HCT116 (cell line): Measurements from ENCODE around the gene CNTN5. TPM values are rescaled to one million over a fixed set of nuclear protein-coding genes. Genes with fewer than 3 reads are reported as not detected.

Source experiments
- ATAC-seq: fragments of 200-7000 bp; cut with Tn5 transposase; 2 replicates; pipeline ENCODE4 v1.9.1; 2020; ENCODE audit warnings: mild to moderate bottlenecking, moderate library complexity
- BruUV-seq: library from RNA; stranded (reverse); fragments of 400-500 nt; replicated peaks from 2 replicates; lab custom pipeline; 2021; lab: Mats Ljungman, UMichigan
- CTCF ChIA-PET: fragments of 300-600 bp; sonication (Branson Sonifier 250); formaldehyde crosslinking; loops from one replicate; lab custom pipeline; 2021; ENCODE audit warnings: antibody characterized with exemption; lab: Charles Lee
- POLR2A ChIA-PET: fragments of 300-600, 350-600 bp; sonication (Branson Sonifier 250); formaldehyde crosslinking; loops from one replicate; lab custom pipeline; 2021; ENCODE audit warnings: antibody characterized with exemption; lab: Charles Lee
- RAD21 ChIA-PET, 2 experiments: fragments of 300-600 bp; sonication (Branson Sonifier 250); formaldehyde crosslinking; loops; one replicate each; lab custom pipeline; 2023; ENCODE audit warnings: low total read pairs in 2 of 2; ENCODE audit not compliant: uncharacterized antibody in 2 of 2, unreplicated experiment in 2 of 2, low non-redundant PET in 1 of 2; lab: Charles Lee
- DNase-seq: peaks from one replicate; pipeline ENCODE4 v3.0.0-alpha.2; 2010; ENCODE audit warnings: low read depth, low spot score
- H2AFZ ChIP-seq: fragments of 200-600 bp; shearing (Covaris generic), sonication (generic); 2 replicates; pipeline ENCODE4 v1.6.1; 2017; ENCODE audit warnings: low read depth, mixed run types, mixed read lengths, antibody characterized with exemption, low read length; ENCODE audit not compliant: poor library complexity, severe bottlenecking
- H3K27ac ChIP-seq: 2 replicates; pipeline ENCODE4 v1.5.1; 2012; ENCODE audit warnings: low read depth, low read length
- H3K27me3 ChIP-seq: fragments of 200-600 bp; sonication (generic); 2 replicates; pipeline ENCODE4 v1.6.1; 2016; ENCODE audit warnings: mixed run types, low read length, mixed read lengths; ENCODE audit not compliant: insufficient read depth
- H3K36me3 ChIP-seq, 2 experiments: fragments of 200-500 bp in 1 of 2; fragments of 200-600 bp in 1 of 2; sonication (Bioruptor generic) in 1 of 2; sonication (generic) in 1 of 2; 2 replicates each; pipeline versions ENCODE4 v1.5.1 to v1.6.1; 2014 to 2016; ENCODE audit warnings: low read length in 2 of 2, inconsistent platforms in 1 of 2, mixed read lengths in 1 of 2, mixed run types in 1 of 2; ENCODE audit not compliant: insufficient read depth in 2 of 2, control insufficient read depth in 1 of 2
- H3K4me1 ChIP-seq, 2 experiments: fragments of 200-600 bp in 1 of 2; sonication (generic) in 1 of 2; 2 replicates each; pipeline versions ENCODE4 v1.5.1 to v1.6.1; 2012 to 2017; ENCODE audit warnings: low read length in 2 of 2, inconsistent platforms in 1 of 2, mild to moderate bottlenecking in 1 of 2, mixed read lengths in 1 of 2, mixed run types in 1 of 2, moderate library complexity in 1 of 2; ENCODE audit not compliant: insufficient read depth in 2 of 2, control insufficient read depth in 1 of 2
- H3K4me2 ChIP-seq: fragments of 200-600 bp; sonication (generic); 2 replicates; pipeline ENCODE4 v1.6.1; 2017; ENCODE audit warnings: mixed run types, low read length, mixed read lengths
- H3K4me3 ChIP-seq, 2 experiments: fragments of 200-600 bp in 1 of 2; sonication (generic) in 1 of 2; replicated peaks in 1 of 2; 2 replicates each; pipeline ENCODE4 v1.5.1; 2011 to 2016; ENCODE audit warnings: low read length in 2 of 2, control low read depth in 1 of 2, low read depth in 1 of 2, mild to moderate bottlenecking in 1 of 2, mixed read lengths in 1 of 2, mixed run types in 1 of 2
- H3K79me2 ChIP-seq: fragments of 200-600 bp; sonication (generic); 2 replicates; pipeline ENCODE4 v1.6.1; 2017; ENCODE audit warnings: mild to moderate bottlenecking, mixed run types, low read length, moderate library complexity, mixed read lengths; ENCODE audit not compliant: insufficient read depth
- H3K9ac ChIP-seq: fragments of 200-600 bp; sonication (generic); 2 replicates; pipeline ENCODE4 v1.6.1; 2016; ENCODE audit warnings: low read length, mixed read lengths
- H3K9me2 ChIP-seq: fragments of 200-600 bp; sonication (generic), shearing (Covaris generic); 2 replicates; pipeline ENCODE4 v1.6.1; 2017; ENCODE audit warnings: mixed run types, mild to moderate bottlenecking, moderate library complexity; ENCODE audit not compliant: insufficient read depth
- H3K9me3 ChIP-seq, 2 experiments: fragments of 200-500 bp in 1 of 2; fragments of 200-600 bp in 1 of 2; sonication (Bioruptor generic) in 1 of 2; sonication (generic) in 1 of 2; 2 replicates each; pipeline ENCODE4 v1.6.1; 2014 to 2017; ENCODE audit warnings: low read length in 2 of 2, mixed read lengths in 2 of 2, inconsistent platforms in 1 of 2, low read depth in 1 of 2, mild to moderate bottlenecking in 1 of 2, mixed run types in 1 of 2, moderate library complexity in 1 of 2; ENCODE audit not compliant: control insufficient read depth in 1 of 2, insufficient read depth in 1 of 2
- H4K20me1 ChIP-seq: fragments of 200-600 bp; sonication (generic), shearing (Covaris generic); 2 replicates; pipeline ENCODE4 v1.6.1; 2017; ENCODE audit warnings: mixed run types, mild to moderate bottlenecking, moderate library complexity; ENCODE audit not compliant: insufficient read depth
- CEBPB ChIP-seq: IDR thresholded peaks from 2 replicates; pipeline ENCODE4 v1.6.1; 2012; ENCODE audit warnings: low read depth
- EZH2 ChIP-seq: fragments of 200-600 bp; sonication (generic); IDR thresholded peaks from 2 replicates; pipeline ENCODE4 v1.6.1; 2017; ENCODE audit warnings: antibody characterized with exemption, mixed run types
- EZH2phosphoT487 ChIP-seq: fragments of 200-600 bp; IDR thresholded peaks from 2 replicates; pipeline ENCODE4 v1.6.1; 2018; ENCODE audit warnings: antibody characterized with exemption, borderline replicate concordance
- FOSL1 ChIP-seq: IDR thresholded peaks from 2 replicates; pipeline ENCODE4 v1.6.1; 2012; ENCODE audit warnings: low read depth
- POLR2A ChIP-seq: IDR thresholded peaks from 2 replicates; pipeline ENCODE4 v1.7.0; 2011; ENCODE audit warnings: borderline replicate concordance; ENCODE audit not compliant: insufficient read depth, insufficient read length; ENCODE audit errors: extremely low read depth
- POLR2AphosphoS5 ChIP-seq: IDR thresholded peaks from 2 replicates; pipeline ENCODE4 v1.6.1; 2011; ENCODE audit warnings: mild to moderate bottlenecking, low read depth, low read length, moderate library complexity
- SP1 ChIP-seq: IDR thresholded peaks from 2 replicates; pipeline ENCODE4 v1.6.1; 2012; ENCODE audit warnings: low read depth
- SRF ChIP-seq: IDR thresholded peaks from 2 replicates; pipeline ENCODE4 v1.6.1; 2012; ENCODE audit warnings: low read depth
- TCF7L2 ChIP-seq: IDR thresholded peaks from 2 replicates; pipeline ENCODE4 v1.7.0; 2011; ENCODE audit warnings: borderline replicate concordance, inconsistent platforms; ENCODE audit not compliant: insufficient read depth, insufficient read length; ENCODE audit errors: extremely low read depth
- YY1 ChIP-seq: IDR thresholded peaks from 2 replicates; pipeline ENCODE4 v1.6.1; 2011; ENCODE audit warnings: low read length, low read depth, moderate library complexity, mild to moderate bottlenecking; ENCODE audit not compliant: insufficient replicate concordance; ENCODE audit errors: extremely low read depth
- ZFX ChIP-seq: fragments of 450-650 bp; IDR thresholded peaks from 2 replicates; pipeline ENCODE4 v1.6.1; 2017
- intact Hi-C: fragments of 100-400 bp; cut with micrococcal nuclease; formaldehyde crosslinking; loops from 2 replicates; pipeline ENCODE4 v1.10.0; 2022
- total RNA-seq: library from RNA; stranded (reverse); gene quantifications from one replicate; pipeline ENCODE4 v1.2.1, GENCODE V29; 2021; ENCODE audit not compliant: unreplicated experiment
- TF ChIP-seq, protein P1 (sequence below): IDR thresholded peaks from 2 replicates; pipeline ENCODE4 v1.6.1; 2012
- TF ChIP-seq, protein P2 (sequence below): IDR thresholded peaks from 2 replicates; pipeline ENCODE4 v1.6.1; 2012; ENCODE audit warnings: low read depth

The CNTN5 gene
- total RNA-seq, 1 experiment from 2014 or later: not detected

DNA sequence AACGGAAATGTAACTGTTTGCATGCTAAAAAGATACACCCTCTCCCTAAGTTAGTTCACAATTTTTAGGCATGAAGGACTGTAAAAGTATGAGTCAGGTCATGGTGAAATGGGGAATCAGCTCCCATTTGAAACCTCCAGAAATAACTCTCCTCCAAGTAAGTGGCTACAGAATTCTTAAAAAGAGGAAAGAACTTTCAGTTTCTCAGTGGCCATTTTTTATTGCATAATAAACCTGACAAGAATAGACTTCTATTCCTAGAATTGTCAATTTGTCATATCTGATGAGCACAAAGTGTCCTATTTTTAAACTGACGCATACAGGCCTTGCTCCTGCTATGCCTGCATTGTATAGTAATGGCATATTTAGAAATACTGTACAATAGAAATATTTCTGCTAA lies 612.2 kb downstream of the CNTN5 start:
- Histone ChIP-seq H2AFZ (no peak overlapping the region), H3K4me1 (no peaks in the 10 kb centered on the region), H3K9ac (no peak overlapping the region), H3K27me3 (no peaks in the 10 kb centered on the region), H3K36me3 (no peaks in the 10 kb centered on the region), H3K79me2 (no peaks in the 10 kb centered on the region), H3K4me3 (no peak overlapping the region), H3K9me2 (no peaks in the 10 kb centered on the region), H3K9me3 (peaks cover 0 to 4% of the 10 kb centered on the region in 2 experiments; a peak in 3 of 4 replicates), H4K20me1 (no peaks in the 10 kb centered on the region; the same call in 1 of the 2 replicates), H3K4me2 (no peak overlapping the region), H3K27ac (no peak overlapping the region)
- intact Hi-C loops: no loop called here
- DNase-seq: no peak
- ATAC-seq: no peak
- ChIA-PET RAD21 (no interaction called here), CTCF (no interaction called here), POLR2A (no interaction called here)
- no TSS peak for BruUV-seq
- TF ChIP-seq POLR2AphosphoS5 (no peak), YY1 (no peak), ZFX (no peak), FOSL1 (no peak), EZH2 (no peak), EZH2phosphoT487 (no peak)
- TF ChIP-seq, protein P1, sequence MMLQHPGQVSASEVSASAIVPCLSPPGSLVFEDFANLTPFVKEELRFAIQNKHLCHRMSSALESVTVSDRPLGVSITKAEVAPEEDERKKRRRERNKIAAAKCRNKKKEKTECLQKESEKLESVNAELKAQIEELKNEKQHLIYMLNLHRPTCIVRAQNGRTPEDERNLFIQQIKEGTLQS: no peak

DNA sequence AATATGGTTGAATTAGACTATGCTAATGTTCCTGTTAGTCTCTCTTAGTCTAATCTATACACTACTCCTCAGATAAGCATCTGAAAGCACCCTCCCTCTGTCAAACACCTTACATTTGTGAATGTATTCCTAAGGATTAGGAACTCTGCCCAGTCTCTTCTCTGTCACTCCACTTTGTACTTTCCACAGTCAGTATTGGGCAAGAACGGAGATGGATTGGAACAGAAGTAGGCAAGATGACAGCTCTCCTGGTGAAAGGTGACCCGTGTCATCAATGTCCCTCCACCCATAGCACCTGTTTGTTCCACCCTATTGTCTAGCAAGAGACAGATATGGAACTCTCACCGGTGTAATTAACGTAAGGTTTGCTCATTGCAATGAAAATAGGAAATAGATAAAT lies 613.8 kb downstream of the CNTN5 start:
- Histone ChIP-seq H3K9ac (no peak overlapping the region), H3K4me3 (no peak overlapping the region), H3K9me3 (peaks cover 0 to 4% of the 10 kb centered on the region in 2 experiments; a peak in 2 of 4 replicates), H3K27me3 (no peaks in the 10 kb centered on the region), H3K36me3 (no peaks in the 10 kb centered on the region), H3K9me2 (no peaks in the 10 kb centered on the region), H2AFZ (no peak overlapping the region), H3K79me2 (no peaks in the 10 kb centered on the region), H3K4me1 (no peaks in the 10 kb centered on the region), H4K20me1 (no peaks in the 10 kb centered on the region; the same call in 1 of the 2 replicates), H3K4me2 (no peak overlapping the region), H3K27ac (no peak overlapping the region)
- ChIA-PET CTCF (no interaction called here), POLR2A (no interaction called here), RAD21 (no interaction called here)
- DNase-seq (no peak), ATAC-seq (no peak)
- TF ChIP-seq SP1: no peak
- TF ChIP-seq, protein P2, sequence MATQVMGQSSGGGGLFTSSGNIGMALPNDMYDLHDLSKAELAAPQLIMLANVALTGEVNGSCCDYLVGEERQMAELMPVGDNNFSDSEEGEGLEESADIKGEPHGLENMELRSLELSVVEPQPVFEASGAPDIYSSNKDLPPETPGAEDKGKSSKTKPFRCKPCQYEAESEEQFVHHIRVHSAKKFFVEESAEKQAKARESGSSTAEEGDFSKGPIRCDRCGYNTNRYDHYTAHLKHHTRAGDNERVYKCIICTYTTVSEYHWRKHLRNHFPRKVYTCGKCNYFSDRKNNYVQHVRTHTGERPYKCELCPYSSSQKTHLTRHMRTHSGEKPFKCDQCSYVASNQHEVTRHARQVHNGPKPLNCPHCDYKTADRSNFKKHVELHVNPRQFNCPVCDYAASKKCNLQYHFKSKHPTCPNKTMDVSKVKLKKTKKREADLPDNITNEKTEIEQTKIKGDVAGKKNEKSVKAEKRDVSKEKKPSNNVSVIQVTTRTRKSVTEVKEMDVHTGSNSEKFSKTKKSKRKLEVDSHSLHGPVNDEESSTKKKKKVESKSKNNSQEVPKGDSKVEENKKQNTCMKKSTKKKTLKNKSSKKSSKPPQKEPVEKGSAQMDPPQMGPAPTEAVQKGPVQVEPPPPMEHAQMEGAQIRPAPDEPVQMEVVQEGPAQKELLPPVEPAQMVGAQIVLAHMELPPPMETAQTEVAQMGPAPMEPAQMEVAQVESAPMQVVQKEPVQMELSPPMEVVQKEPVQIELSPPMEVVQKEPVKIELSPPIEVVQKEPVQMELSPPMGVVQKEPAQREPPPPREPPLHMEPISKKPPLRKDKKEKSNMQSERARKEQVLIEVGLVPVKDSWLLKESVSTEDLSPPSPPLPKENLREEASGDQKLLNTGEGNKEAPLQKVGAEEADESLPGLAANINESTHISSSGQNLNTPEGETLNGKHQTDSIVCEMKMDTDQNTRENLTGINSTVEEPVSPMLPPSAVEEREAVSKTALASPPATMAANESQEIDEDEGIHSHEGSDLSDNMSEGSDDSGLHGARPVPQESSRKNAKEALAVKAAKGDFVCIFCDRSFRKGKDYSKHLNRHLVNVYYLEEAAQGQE: no peak
- no peak for TF ChIP-seq TCF7L2
- TF ChIP-seq EZH2phosphoT487: no peak
- TF ChIP-seq, protein P1: no peak
- no peak for TF ChIP-seq SRF
- no peak for TF ChIP-seq POLR2A
- no peak for TF ChIP-seq ZFX
- TF ChIP-seq CEBPB: no peak
- no TSS peak for BruUV-seq
- intact Hi-C loops: no loop called here
